Measurements from ENCODE around the gene KLK7.

DNA sequence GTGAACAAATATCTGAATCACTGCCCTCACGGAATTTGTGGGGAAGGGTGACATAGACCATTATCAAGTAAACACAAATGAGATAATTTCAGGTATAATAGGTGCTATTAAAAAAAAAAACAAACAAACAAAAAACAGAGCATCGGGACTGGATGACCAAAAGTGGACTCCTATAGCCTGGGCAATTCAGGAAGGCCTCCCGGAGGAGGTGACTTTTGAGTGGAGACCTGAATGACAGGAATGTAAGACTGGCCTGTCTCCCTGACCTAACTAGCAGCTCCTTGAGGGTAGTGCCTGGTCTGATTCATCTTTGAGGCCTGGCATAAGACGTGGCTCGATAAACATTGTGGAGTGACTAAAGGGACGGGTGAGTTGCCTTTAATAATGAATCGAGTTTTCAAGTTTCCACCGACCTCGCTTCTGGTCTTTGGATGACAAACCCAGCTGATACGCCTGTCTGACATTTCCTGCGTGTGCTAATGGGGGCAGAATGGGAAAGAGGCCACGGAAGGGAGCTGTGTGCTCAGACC lies 29.0 kb upstream of the KLK7 start:
- no peak for TF ChIP-seq EZH2 (optimal IDR thresholded peaks at IDR 0.05; ENCODE audit: low read depth, low read length)
- TF ChIP-seq, protein P1, sequence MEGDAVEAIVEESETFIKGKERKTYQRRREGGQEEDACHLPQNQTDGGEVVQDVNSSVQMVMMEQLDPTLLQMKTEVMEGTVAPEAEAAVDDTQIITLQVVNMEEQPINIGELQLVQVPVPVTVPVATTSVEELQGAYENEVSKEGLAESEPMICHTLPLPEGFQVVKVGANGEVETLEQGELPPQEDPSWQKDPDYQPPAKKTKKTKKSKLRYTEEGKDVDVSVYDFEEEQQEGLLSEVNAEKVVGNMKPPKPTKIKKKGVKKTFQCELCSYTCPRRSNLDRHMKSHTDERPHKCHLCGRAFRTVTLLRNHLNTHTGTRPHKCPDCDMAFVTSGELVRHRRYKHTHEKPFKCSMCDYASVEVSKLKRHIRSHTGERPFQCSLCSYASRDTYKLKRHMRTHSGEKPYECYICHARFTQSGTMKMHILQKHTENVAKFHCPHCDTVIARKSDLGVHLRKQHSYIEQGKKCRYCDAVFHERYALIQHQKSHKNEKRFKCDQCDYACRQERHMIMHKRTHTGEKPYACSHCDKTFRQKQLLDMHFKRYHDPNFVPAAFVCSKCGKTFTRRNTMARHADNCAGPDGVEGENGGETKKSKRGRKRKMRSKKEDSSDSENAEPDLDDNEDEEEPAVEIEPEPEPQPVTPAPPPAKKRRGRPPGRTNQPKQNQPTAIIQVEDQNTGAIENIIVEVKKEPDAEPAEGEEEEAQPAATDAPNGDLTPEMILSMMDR (IDR thresholded peaks at IDR 0.05; ENCODE audit: low read length): no peak
